Urothelium cell line (cell line): ENCODE data around the gene KRTAP10-4.
"Not testable (repeated sequence)": the region's sequence is repeated elsewhere in the genome, so short reads cannot be mapped to it uniquely, and the experiment has no call there.

Source experiments
- DNase-seq: peaks from one replicate; pipeline ENCODE4 v3.0.0; 2011; ENCODE audit warnings: low spot score, mixed read lengths
- FAIRE-seq: peaks from 2 replicates; lab custom pipeline; 2011; peaks lifted over from hg19 to GRCh38; lab: Jason Lieb, UNC

The KRTAP10-4 gene

DNA sequence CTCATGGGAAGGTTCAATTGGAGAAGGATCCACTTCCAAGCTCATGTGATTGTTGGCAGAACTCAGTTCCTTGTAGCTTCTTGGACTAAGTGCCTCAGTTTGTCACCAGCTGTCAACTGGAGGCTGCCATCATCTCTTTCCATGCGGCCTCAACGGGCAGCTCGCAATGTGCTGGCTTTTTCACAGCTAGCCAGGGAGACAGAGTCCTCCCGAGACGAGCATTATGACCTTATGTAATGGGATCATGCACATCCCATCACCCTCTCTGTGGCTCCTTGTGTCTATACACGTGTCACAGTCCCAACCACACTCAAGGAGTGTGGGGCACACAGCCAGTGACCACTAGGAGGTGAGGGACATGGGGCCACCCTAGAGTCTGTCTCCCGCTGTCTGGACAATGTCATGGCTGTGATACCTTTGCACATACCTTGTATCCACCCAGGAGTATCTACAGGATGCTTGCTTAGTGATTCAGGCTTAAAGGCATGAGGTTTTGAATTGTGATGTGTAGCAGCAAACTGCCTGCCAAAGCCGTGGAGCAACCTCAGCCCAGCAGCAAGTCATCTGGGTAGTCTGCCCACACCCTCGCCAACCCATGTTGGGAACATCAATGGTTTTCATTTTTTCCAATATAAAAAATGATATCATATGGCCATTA, 22.7 kb downstream of the KRTAP10-4 start:
- DNase-seq (no peak), FAIRE-seq (no peak)

DNA sequence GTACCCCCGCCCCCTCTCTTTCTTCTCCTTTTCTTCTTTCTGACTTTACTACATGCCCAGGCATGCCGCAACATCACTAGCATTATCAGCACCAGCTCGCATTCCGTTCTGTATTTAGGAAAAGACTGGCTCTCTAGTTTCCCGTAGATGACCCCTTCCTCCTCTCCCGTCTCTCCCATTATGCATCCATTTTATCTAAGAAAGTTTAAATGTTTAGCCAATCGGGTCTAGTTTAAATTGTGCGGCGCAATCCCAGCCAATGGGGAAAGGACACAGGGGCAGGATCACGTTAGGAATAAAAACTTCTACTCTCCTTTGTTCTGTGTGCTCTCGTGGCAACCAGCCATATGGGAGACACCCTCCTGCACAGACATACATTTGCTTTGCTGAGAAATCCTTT, 24.5 kb downstream of the KRTAP10-4 start:
- FAIRE-seq: no peak
- no peak for DNase-seq

DNA sequence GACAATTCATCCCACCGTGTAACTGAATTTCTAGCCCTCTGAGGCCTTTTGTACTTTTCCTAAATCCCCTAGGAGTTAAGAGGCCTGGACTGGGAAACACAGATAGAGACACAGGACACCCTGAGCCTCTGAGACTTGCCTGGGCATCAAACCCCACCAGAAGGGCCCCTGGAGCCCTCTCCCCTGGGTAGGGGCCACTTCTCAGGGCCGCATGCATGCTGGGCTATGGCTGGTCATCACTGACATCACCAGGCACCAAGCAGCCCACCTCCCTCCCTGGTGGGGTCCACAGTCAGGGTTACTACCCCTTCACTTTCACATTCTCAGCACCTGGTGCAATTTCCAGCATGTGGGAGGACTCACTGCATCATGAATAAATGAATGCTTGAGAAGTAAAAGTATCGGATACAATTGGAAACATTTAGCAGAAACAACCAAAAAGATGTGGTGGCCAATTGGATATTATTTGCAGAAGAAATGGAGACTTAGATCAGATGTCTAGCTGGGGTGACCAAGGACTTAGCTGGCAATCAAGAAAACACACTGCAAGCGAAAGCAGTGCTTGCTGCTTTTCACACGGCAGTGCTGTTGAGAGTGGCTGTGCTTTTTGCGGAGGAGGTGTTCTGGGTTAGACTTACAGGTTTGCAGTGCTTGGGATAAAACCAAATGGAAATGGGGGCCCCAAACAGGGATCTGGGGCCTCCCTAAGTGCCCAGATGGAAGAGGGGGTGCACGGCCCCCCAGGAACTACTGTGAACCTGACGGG, 25.9 kb downstream of the KRTAP10-4 start:
- FAIRE-seq (no peak), DNase-seq (no peak)

GRCh38 chr21:44600118-44600978, 26.8 kb downstream of the KRTAP10-4 start, which contains the start of gene KRTAP10-7:
Gene KRTAP10-7, plus strand, starts transcription at chr21:44600597. Its CDS starts 25 bp downstream, at chr21:44600622.
- not testable (repeated sequence) for FAIRE-seq, DNase-seq

DNA sequence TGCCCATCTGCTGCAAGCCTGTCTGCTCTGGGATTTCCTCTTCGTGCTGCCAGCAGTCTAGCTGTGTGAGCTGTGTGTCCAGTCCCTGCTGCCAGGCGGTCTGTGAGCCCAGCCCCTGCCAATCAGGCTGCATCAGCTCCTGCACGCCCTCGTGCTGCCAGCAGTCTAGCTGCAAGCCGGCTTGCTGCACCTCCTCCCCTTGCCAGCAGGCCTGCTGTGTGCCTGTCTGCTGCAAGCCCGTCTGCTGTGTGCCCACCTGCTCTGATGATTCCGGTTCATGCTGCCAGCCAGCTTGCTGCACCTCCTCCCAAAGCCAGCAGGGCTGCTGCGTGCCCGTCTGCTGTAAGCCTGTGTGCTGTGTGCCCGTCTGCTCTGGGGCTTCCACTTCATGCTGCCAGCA, 27.6 kb downstream of the KRTAP10-4 start:
- not testable (repeated sequence) for DNase-seq
- peak; percentile 90 for FAIRE-seq

- no peak for FAIRE-seq
- no peak for DNase-seq
Measured at GRCh38 chr21:44601596-44602462, 28.3 kb downstream of the KRTAP10-4 start.

- FAIRE-seq: no peak
- DNase-seq: no peak
Measured at GRCh38 chr21:44602463-44602850, 28.9 kb downstream of the KRTAP10-4 start.

DNA sequence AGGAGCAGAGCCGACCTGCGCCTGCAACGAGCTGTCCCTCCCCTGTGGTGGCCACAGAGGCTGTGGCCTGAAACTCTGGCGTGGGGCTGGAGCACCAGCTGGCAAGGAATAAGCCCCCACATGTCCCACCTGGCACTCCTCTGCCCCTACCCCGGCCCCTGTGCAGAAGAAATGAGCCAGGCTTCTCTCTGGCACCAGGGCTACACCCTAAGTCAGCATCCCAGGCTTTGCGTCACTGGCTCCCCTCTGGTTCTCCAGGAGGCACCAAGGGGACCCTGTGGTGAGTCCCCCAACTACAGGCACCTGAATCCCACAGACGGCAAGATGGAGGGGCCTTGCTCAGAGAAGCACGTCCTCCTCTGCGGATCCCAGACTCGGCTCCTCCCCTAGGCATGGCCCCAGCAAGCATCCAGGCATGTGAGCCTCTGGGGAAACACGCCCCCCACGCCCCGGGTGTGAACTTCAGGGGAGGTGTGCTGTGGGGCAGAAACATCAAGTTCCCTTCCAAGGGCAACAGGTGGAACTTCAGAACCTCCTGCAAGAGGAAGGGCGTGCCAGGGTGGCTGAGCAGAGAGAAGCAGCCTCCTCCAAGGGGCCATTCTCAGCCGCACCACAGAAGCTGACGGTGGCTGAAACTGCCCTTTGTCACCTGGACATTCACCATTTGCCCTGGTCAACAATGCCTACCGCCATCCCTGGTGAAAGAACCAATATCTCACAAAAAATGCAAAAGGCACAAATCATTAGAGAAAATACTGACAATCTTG, 29.8 kb downstream of the KRTAP10-4 start:
- no peak for FAIRE-seq
- no peak for DNase-seq

- no peak for FAIRE-seq
- DNase-seq: no peak
Measured at GRCh38 chr21:44603911-44604310, 30.4 kb downstream of the KRTAP10-4 start.

GRCh38 chr21:44606495-44606894, 33.0 kb downstream of the KRTAP10-4 start:
- no peak for FAIRE-seq

DNA sequence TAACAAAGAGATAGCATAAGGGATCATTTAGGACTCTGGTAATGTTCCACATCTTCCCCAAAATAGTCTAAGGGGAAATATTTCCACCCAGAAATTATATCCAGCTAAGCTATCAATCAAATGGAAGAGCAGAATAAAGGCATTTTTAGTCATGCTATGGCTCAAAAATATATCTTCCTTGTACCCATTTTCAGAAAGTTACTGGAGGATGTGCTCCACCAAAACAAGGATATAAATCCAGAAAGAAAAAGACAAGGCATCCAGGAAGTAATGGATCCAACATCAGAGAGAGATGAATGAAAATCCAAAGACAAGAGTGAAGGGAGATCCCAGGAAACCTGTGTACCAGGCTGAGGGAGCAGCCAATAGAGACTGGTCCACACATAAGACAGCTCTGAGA, 35.7 kb downstream of the KRTAP10-4 start:
- no peak for DNase-seq
- FAIRE-seq: no peak

More at GRCh38 chr21:44606495-44606894, 33.0 kb downstream of the KRTAP10-4 start:
- no peak for DNase-seq

DNA sequence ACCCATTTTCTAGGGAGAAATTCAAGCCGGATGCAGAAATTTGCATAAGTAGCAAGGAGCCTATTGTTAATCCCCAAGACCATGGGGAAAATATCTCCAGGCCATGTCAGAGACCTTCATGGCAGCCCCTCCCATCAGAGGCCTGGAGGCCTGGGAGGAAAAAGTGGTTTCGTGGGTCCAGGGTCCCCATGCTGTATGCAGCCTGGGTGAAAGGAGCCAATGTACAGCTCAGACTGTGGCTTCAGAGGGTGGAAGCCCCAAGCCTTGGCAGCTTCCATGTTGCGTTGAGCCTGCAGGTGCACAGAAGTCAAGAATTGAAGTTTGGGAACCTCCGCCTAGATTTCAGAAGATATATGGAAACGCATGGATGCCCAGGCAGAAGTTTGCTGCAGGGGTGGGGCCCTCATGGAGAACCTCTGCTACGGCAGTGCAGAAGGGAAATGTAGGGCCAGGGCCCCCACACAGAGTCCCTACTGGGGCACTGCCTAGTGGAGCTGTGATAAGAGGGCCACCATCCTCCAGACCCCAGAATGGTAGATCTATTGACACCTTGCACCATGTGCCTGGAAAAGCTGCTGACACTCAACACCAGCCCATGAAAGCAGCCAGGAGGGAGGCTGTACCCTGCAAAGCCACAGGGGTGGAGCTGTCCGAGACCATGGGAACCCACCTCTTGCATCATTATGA, 36.8 kb downstream of the KRTAP10-4 start:
- DNase-seq, FAIRE-seq: not testable (repeated sequence)

DNA sequence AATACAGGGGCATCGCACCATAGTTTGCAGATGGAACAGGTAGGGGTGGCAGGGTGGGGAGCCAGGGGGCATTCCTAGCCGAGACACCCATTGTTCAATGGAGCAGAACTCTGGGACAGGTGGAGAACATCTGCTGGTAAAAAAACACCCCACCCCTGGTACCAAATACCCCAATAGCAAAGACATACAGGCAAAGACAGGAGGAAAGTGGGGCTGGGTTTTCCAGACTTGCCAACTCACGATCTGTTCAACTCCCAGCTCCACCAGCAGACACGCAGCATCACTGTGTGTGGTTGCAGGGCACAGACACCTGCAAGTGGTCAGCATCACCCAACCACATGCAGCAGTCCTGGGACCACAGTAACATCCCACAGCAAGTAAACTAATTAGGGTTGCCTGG, 38.0 kb downstream of the KRTAP10-4 start:
- no peak for FAIRE-seq
- no peak for DNase-seq

DNA sequence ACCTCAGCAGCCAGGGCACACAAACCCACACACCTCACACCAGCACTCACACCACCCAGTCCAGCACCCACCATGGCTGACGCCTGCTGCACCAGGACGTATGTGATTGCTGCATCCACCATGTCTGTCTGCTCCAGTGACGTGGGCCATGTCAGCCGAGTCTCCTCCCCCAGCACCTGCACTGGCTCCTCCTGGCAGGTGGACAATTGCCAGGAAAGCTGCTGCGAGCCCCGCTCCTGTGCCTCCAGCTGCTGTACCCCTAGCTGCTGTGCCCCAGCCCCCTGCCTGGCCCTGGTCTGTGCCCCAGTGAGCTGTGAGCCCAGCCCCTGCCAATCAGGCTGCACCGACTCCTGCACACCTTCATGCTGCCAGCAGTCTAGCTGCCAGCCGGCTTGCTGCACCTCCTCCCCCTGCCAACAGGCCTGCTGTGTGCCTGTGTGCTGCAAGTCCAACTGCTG, 38.5 kb downstream of the KRTAP10-4 start, which contains the start of gene KRTAP10-8:
Gene KRTAP10-8 (plus strand): TSS at position 51 of the 458 bp plus-strand sequence. CDS start 22 bp downstream, at position 73.
- no peak for DNase-seq
- no peak for FAIRE-seq

DNA sequence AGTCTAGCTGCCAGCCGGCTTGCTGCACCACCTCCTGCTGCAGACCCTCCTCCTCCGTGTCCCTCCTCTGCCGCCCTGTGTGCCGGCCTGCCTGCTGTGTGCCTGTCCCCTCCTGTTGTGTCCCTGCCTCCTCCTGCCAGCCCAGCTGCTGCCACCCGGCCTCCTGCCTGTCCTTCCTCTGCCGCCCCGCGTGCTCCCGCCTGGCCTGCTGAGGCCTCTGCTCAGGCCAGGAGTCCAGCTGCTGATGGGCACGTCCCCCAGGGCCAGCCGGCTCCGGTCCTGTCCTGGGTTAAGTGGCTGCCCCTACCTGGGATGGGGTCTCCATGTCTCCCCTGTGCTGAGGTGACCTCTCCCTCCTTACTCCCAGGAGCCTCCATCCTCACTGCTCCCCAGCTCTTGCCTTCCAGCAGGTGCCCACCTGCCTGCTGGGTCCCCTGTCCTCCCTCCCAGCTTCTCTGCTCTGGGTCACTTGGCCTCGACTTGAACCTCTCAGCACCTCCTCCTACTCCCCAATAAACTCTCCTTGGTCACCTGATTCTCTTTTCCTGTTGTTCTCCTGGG, 39.2 kb downstream of the KRTAP10-4 start:
- no peak for FAIRE-seq
- DNase-seq: no peak

GRCh38 chr21:44613386-44614155, 40.0 kb downstream of the KRTAP10-4 start:
- no peak for DNase-seq
- no peak for FAIRE-seq

DNA sequence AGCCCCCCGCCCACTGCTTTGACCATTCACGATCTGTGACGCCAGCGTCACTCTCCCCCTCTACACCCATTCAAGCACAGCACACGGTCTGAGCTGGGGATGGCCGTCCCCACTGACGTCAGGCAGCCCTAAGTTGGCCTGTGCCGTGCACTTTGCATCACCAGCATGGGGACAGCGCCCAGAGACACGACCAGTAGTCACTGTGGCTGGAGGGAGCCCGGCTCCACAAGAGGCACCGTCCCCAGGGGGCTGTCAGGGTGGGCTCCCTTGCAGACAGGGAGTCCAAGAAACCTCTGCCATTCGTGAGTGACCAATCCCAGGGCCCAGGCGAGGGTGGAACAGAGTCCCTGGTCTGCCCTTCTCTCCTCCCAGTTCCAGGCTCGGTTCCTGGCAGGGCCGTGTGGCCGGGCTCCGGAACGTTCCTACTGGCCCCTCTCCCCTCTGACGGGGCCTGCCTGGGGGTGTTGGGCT, 40.7 kb downstream of the KRTAP10-4 start:
- no peak for DNase-seq
- no peak for FAIRE-seq
